Measurements from ENCODE around the gene EDC3. TPM values are rescaled to one million over a fixed set of nuclear protein-coding genes. Genes with fewer than 3 reads are reported as not detected.

EDC3 gene
- polyA plus RNA-seq, 1 donor from 2014 or later = 12.9 TPM

GRCh38 chr15:74621936-74622335 is 73.9 kb downstream of the EDC3 start:
- Histone ChIP-seq H3K9me3 (ENCODE audit: low read length) (no peaks in the 10 kb centered on the region), H2AFZ (ENCODE audit: low read depth, low read length) (no peak overlapping the region), H3K4me2 (ENCODE audit: low read length) (no peak overlapping the region), H3K79me2 (replicated peaks; ENCODE audit: insufficient read depth, low read length) (peaks cover 22% of the 10 kb centered on the region), H3K4me3 (ENCODE audit: low read length) (no peak overlapping the region), H3K27me3 (ENCODE audit: insufficient read depth, low read depth, low read length) (no peaks in the 10 kb centered on the region), H3K36me3 (ENCODE audit: insufficient read depth, low read length) (no peaks in the 10 kb centered on the region), H3F3A (ENCODE audit: insufficient read depth, low read length, poor library complexity, severe bottlenecking) (no peaks in the 10 kb centered on the region), H3K9me2 (ENCODE audit: insufficient read depth, low read length) (no peaks in the 10 kb centered on the region), H3K27ac (ENCODE audit: low read length) (no peak overlapping the region), H4K20me1 (ENCODE audit: insufficient read depth) (peaks cover 4% of the 10 kb centered on the region), H3K9ac (ENCODE audit: low read length) (no peak overlapping the region)
- TF ChIP-seq EP300 (conservative IDR thresholded peaks at IDR 0.05; ENCODE audit: poor library complexity, severe bottlenecking) (no peak), TAF1 (IDR thresholded peaks at IDR 0.05; ENCODE audit: low read depth) (no peak), POLR2AphosphoS5 (IDR thresholded peaks at IDR 0.05) (no peak), MXI1 (conservative IDR thresholded peaks at IDR 0.05; ENCODE audit: poor library complexity, severe bottlenecking) (no peak), REST (IDR thresholded peaks at IDR 0.05; ENCODE audit: borderline replicate concordance) (no peak), EZH2 (IDR thresholded peaks at IDR 0.05; ENCODE audit: borderline replicate concordance, insufficient read depth, low read length, poor library complexity, severe bottlenecking) (no peak), RAD21 (conservative IDR thresholded peaks at IDR 0.05) (no peak), SMC3 (conservative IDR thresholded peaks at IDR 0.05; ENCODE audit: poor library complexity) (no peak)

- Histone ChIP-seq H3K36me3 (ENCODE audit: insufficient read depth, low read length) (no peaks in the 10 kb centered on the region), H3F3A (ENCODE audit: insufficient read depth, low read length, poor library complexity, severe bottlenecking) (no peaks in the 10 kb centered on the region), H3K4me3 (ENCODE audit: low read length) (no peak overlapping the region), H3K27ac (ENCODE audit: low read length) (no peak overlapping the region), H3K9me2 (ENCODE audit: insufficient read depth, low read length) (no peaks in the 10 kb centered on the region), H3K9ac (ENCODE audit: low read length) (no peak overlapping the region), H4K20me1 (ENCODE audit: insufficient read depth) (peaks cover 4% of the 10 kb centered on the region), H3K4me2 (ENCODE audit: low read length) (no peak overlapping the region), H3K27me3 (ENCODE audit: insufficient read depth, low read depth, low read length) (no peaks in the 10 kb centered on the region), H3K9me3 (ENCODE audit: low read length) (no peaks in the 10 kb centered on the region), H2AFZ (ENCODE audit: low read depth, low read length) (no peak overlapping the region), H3K79me2 (replicated peaks; ENCODE audit: insufficient read depth, low read length) (peaks cover 26% of the 10 kb centered on the region)
- TF ChIP-seq POLR2AphosphoS5 (IDR thresholded peaks at IDR 0.05) (no peak), RAD21 (conservative IDR thresholded peaks at IDR 0.05) (no peak), REST (IDR thresholded peaks at IDR 0.05; ENCODE audit: borderline replicate concordance) (no peak), CTCF (IDR thresholded peaks at IDR 0.05; ENCODE audit: poor library complexity, severe bottlenecking) (no peak), MXI1 (conservative IDR thresholded peaks at IDR 0.05; ENCODE audit: poor library complexity, severe bottlenecking) (no peak), TAF1 (IDR thresholded peaks at IDR 0.05; ENCODE audit: low read depth) (no peak), EZH2 (IDR thresholded peaks at IDR 0.05; ENCODE audit: borderline replicate concordance, insufficient read depth, low read length, poor library complexity, severe bottlenecking) (no peak), SMC3 (conservative IDR thresholded peaks at IDR 0.05; ENCODE audit: poor library complexity) (no peak), EP300 (conservative IDR thresholded peaks at IDR 0.05; ENCODE audit: poor library complexity, severe bottlenecking) (no peak)
Measured at GRCh38 chr15:74621546-74621920, 74.3 kb downstream of the EDC3 start.

All from neural cell (in vitro differentiated cells).